ENCODE data around the gene HS6ST1.

Gene HS6ST1

GRCh38 chr2:128360711-128361110 lies 42.0 kb upstream of the HS6ST1 start:
- Histone ChIP-seq H3K36me3 (ENCODE audit: insufficient read depth, low read length) (no peaks in the 10 kb centered on the region), H4K20me1 (ENCODE audit: insufficient read depth, low read length) (no peaks in the 10 kb centered on the region), H3K4me2 (ENCODE audit: low read length) (no peak overlapping the region), H3K9me3 (ENCODE audit: low read length) (no peaks in the 10 kb centered on the region), H3K4me3 (ENCODE audit: low read depth, low read length, poor library complexity, severe bottlenecking) (no peak overlapping the region), H3K27me3 (ENCODE audit: insufficient read depth, low read length) (0 out of 2 replicates have a peak, but pooled peaks cover 3% of the 10 kb centered on the region), H2AFZ (ENCODE audit: low read length) (no peak overlapping the region), H3K79me2 (ENCODE audit: insufficient read depth, low read length) (no peaks in the 10 kb centered on the region), H3K9ac (ENCODE audit: low read length) (no peak overlapping the region), H3K27ac (ENCODE audit: low read depth, low read length, poor library complexity, severe bottlenecking) (no peak overlapping the region), H3K4me1 (ENCODE audit: insufficient read depth, low read length, severe bottlenecking) (no peaks in the 10 kb centered on the region), H3K9me2 (ENCODE audit: low read depth, low read length) (no peaks in the 10 kb centered on the region), H3F3A (ENCODE audit: insufficient read depth, low read length) (no peaks in the 10 kb centered on the region)
- no peak for TF ChIP-seq EZH2 (IDR thresholded peaks at IDR 0.05; ENCODE audit: borderline replicate concordance, low read length)
- TF ChIP-seq CTCF (IDR thresholded peaks at IDR 0.05; ENCODE audit: low read length) = no peak

GRCh38 chr2:128359841-128360240 lies 41.2 kb upstream of the HS6ST1 start:
- H2AFZ ChIP-seq (ENCODE audit: low read length) = no peak overlapping the region
- H3K9me2 ChIP-seq (ENCODE audit: low read depth, low read length) = no peaks in the 10 kb centered on the region
- no peak overlapping the region for H3K9ac ChIP-seq (ENCODE audit: low read length)
- H3K9me3 ChIP-seq (ENCODE audit: low read length) = no peaks in the 10 kb centered on the region
- no peaks in the 10 kb centered on the region for H3K4me1 ChIP-seq (ENCODE audit: insufficient read depth, low read length, severe bottlenecking)
- H3K4me2 ChIP-seq (ENCODE audit: low read length) = no peak overlapping the region
- H4K20me1 ChIP-seq (ENCODE audit: insufficient read depth, low read length) = no peaks in the 10 kb centered on the region
- no peak overlapping the region for H3K4me3 ChIP-seq (ENCODE audit: low read depth, low read length, poor library complexity, severe bottlenecking)
- no peaks in the 10 kb centered on the region for H3K79me2 ChIP-seq (ENCODE audit: insufficient read depth, low read length)
- no peak overlapping the region for H3K27ac ChIP-seq (ENCODE audit: low read depth, low read length, poor library complexity, severe bottlenecking)
- 0 out of 2 replicates have a peak, but pooled peaks cover 3% of the 10 kb centered on the region for H3K27me3 ChIP-seq (ENCODE audit: insufficient read depth, low read length)
- no peak for TF ChIP-seq CTCF (IDR thresholded peaks at IDR 0.05; ENCODE audit: low read length)
- no peak for TF ChIP-seq EZH2 (IDR thresholded peaks at IDR 0.05; ENCODE audit: borderline replicate concordance, low read length)
- no peaks in the 10 kb centered on the region for H3K36me3 ChIP-seq (ENCODE audit: insufficient read depth, low read length)
- H3F3A ChIP-seq (ENCODE audit: insufficient read depth, low read length) = no peaks in the 10 kb centered on the region

- H3K4me3 ChIP-seq (ENCODE audit: low read depth, low read length, poor library complexity, severe bottlenecking) = no peak overlapping the region
- 0 out of 2 replicates have a peak, but pooled peaks cover 3% of the 10 kb centered on the region for H3K27me3 ChIP-seq (ENCODE audit: insufficient read depth, low read length)
- no peak overlapping the region for H2AFZ ChIP-seq (ENCODE audit: low read length)
- no peak overlapping the region for H3K27ac ChIP-seq (ENCODE audit: low read depth, low read length, poor library complexity, severe bottlenecking)
- no peaks in the 10 kb centered on the region for H3K9me2 ChIP-seq (ENCODE audit: low read depth, low read length)
- no peaks in the 10 kb centered on the region for H3K9me3 ChIP-seq (ENCODE audit: low read length)
- no peaks in the 10 kb centered on the region for H3F3A ChIP-seq (ENCODE audit: insufficient read depth, low read length)
- H3K4me2 ChIP-seq (ENCODE audit: low read length) = no peak overlapping the region
- H4K20me1 ChIP-seq (ENCODE audit: insufficient read depth, low read length) = no peaks in the 10 kb centered on the region
- TF ChIP-seq CTCF (IDR thresholded peaks at IDR 0.05; ENCODE audit: low read length) (no peak), EZH2 (IDR thresholded peaks at IDR 0.05; ENCODE audit: borderline replicate concordance, low read length) (no peak)
- no peaks in the 10 kb centered on the region for H3K79me2 ChIP-seq (ENCODE audit: insufficient read depth, low read length)
- H3K9ac ChIP-seq (ENCODE audit: low read length) = no peak overlapping the region
- no peaks in the 10 kb centered on the region for H3K4me1 ChIP-seq (ENCODE audit: insufficient read depth, low read length, severe bottlenecking)
- H3K36me3 ChIP-seq (ENCODE audit: insufficient read depth, low read length) = no peaks in the 10 kb centered on the region
These were observed 40.5 kb upstream of the HS6ST1 start for GRCh38 chr2:128358941-128359731.

All from OCI-LY1 (cell line).